Endodermal cell (in vitro differentiated cells): ENCODE measurements around the gene CEP112. TPM values are rescaled to one million over a fixed set of nuclear protein-coding genes. Genes with fewer than 3 reads are reported as not detected.

Experiments used
- DNase-seq: peaks from one replicate; pipeline ENCODE4 v3.0.0-alpha.2; 2017
- H3K27ac ChIP-seq: 2 replicates; pipeline ENCODE4 v1.5.1; 2013; ENCODE audit warnings: mild to moderate bottlenecking, low read depth, low read length, moderate library complexity
- H3K27me3 ChIP-seq: 2 replicates; pipeline ENCODE4 v1.6.1; 2013; ENCODE audit warnings: mild to moderate bottlenecking, low read length, moderate library complexity; ENCODE audit not compliant: insufficient read depth, control insufficient read depth, poor library complexity, severe bottlenecking
- H3K36me3 ChIP-seq: 2 replicates; pipeline ENCODE4 v1.7.0; 2013; ENCODE audit warnings: mild to moderate bottlenecking, low read length, moderate library complexity; ENCODE audit not compliant: control insufficient read depth, insufficient read depth
- H3K4me1 ChIP-seq: one replicate; pipeline ENCODE4 v1.7.0; 2013; ENCODE audit warnings: low read length; ENCODE audit not compliant: control insufficient read depth, insufficient read depth
- H3K4me3 ChIP-seq: 2 replicates; pipeline ENCODE4 v1.5.1; 2013; ENCODE audit warnings: mild to moderate bottlenecking, low read length, moderate library complexity
- H3K9ac ChIP-seq: 2 replicates; pipeline ENCODE4 v1.6.1; 2013; ENCODE audit warnings: mild to moderate bottlenecking, low read length, moderate library complexity; ENCODE audit not compliant: poor library complexity, severe bottlenecking; ENCODE audit errors: extremely low read depth
- H3K9me3 ChIP-seq: 2 replicates; pipeline ENCODE4 v1.6.1; 2013; ENCODE audit warnings: mild to moderate bottlenecking, low read length, moderate library complexity; ENCODE audit not compliant: control insufficient read depth
- H3K27ac Mint-ChIP-seq: 2 replicates; pipeline ENCODE4 v1.8.0; 2020; ENCODE audit warnings: mixed read lengths
- H3K27me3 Mint-ChIP-seq: 2 replicates; pipeline ENCODE4 v1.8.0; 2021; ENCODE audit warnings: mild to moderate bottlenecking, mixed read lengths; ENCODE audit not compliant: insufficient read depth
- H3K36me3 Mint-ChIP-seq: 2 replicates; pipeline ENCODE4 v1.8.0; 2020; ENCODE audit warnings: low read depth, mixed read lengths
- H3K4me1 Mint-ChIP-seq: 2 replicates; pipeline ENCODE4 v1.8.0; 2020; ENCODE audit warnings: mixed read lengths
- H3K4me3 Mint-ChIP-seq: 2 replicates; pipeline ENCODE4 v1.8.0; 2020; ENCODE audit warnings: mild to moderate bottlenecking, moderate library complexity, mixed read lengths
- H3K9me3 Mint-ChIP-seq: 2 replicates; pipeline ENCODE4 v1.8.0; 2020; ENCODE audit warnings: mild to moderate bottlenecking, mixed read lengths
- CTCF ChIP-seq: fragments of 200-600 bp; sonication (generic); conservative IDR thresholded peaks from 2 replicates; pipeline ENCODE4 v1.5.0; 2021; ENCODE audit warnings: antibody characterized with exemption, mild to moderate bottlenecking
- WGBS, 2 experiments: methylation state at CpG; one replicate each; pipeline versions ENCODE4 v1.1.5 to v1.1.7; 2013; ENCODE audit warnings: missing lambda C conversion rate in 2 of 2, mixed read lengths in 1 of 2; ENCODE audit not compliant: insufficient coverage in 1 of 2, insufficient read length in 1 of 2; 5-methylcytosine and 5-hydroxymethylcytosine counted together
- total RNA-seq, 2 donors: library from RNA; stranded (reverse); fragmentation: NEBNext Ultra II Directional in 1 of 2; extraction: Animal tissue kit (Norgen Biotek cat#: 25700) in 1 of 2; gene quantifications; 2 replicates in 1 of 2; 3 replicates in 1 of 2; pipeline ENCODE4 v1.2.1, GENCODE V29; 2021

The CEP112 gene
- total RNA-seq, 2 donors from 2014 or later, result 15.2 to 21.4 TPM

- Mint-ChIP-seq H3K4me3 (no peak overlapping the region), H3K27me3 (peaks cover under 1% of the 10 kb centered on the region), H3K36me3 (no peaks in the 10 kb centered on the region), H3K9me3 (no peaks in the 10 kb centered on the region), H3K27ac (no peak overlapping the region), H3K4me1 (peaks cover 5% of the 10 kb centered on the region)
- no peak for DNase-seq
- WGBS, 2 experiments, result 93 to 95% methylated on average over 2 of the region's 2 CpGs
- Histone ChIP-seq H3K9ac (no peak overlapping the region), H3K9me3 (no peaks in the 10 kb centered on the region), H3K4me3 (no peak overlapping the region), H3K27ac (no peak overlapping the region), H3K4me1 (no peaks in the 10 kb centered on the region), H3K36me3 (peaks cover 6% of the 10 kb centered on the region), H3K27me3 (no peaks in the 10 kb centered on the region)
- TF ChIP-seq CTCF, result no peak
These were observed 4.2 kb downstream of the CEP112 start for GRCh38 chr17:66187718-66188117.

GRCh38 chr17:66185862-66186261, 6.1 kb downstream of the CEP112 start:
- H3K9ac ChIP-seq, result no peak overlapping the region
- H3K9me3 Mint-ChIP-seq, result no peaks in the 10 kb centered on the region
- H3K27me3 ChIP-seq, result no peaks in the 10 kb centered on the region
- H3K36me3 ChIP-seq, result peaks cover 23% of the 10 kb centered on the region
- no peaks in the 10 kb centered on the region for H3K27me3 Mint-ChIP-seq
- no peak overlapping the region for H3K4me3 Mint-ChIP-seq
- peaks cover 2% of the 10 kb centered on the region for H3K4me1 Mint-ChIP-seq
- TF ChIP-seq CTCF, result no peak
- DNase-seq, result no peak
- H3K4me3 ChIP-seq, result no peak overlapping the region
- H3K27ac Mint-ChIP-seq, result no peak overlapping the region
- WGBS, 2 experiments, result 92 to 96% methylated on average over 4 of the region's 4 CpGs
- H3K27ac ChIP-seq, result no peak overlapping the region
- no peaks in the 10 kb centered on the region for H3K9me3 ChIP-seq
- peaks cover 9% of the 10 kb centered on the region for H3K36me3 Mint-ChIP-seq
- H3K4me1 ChIP-seq, result no peaks in the 10 kb centered on the region

GRCh38 chr17:66184392-66184791, 7.5 kb downstream of the CEP112 start:
- Histone ChIP-seq H3K4me1 (no peaks in the 10 kb centered on the region), H3K27ac (no peak overlapping the region), H3K9ac (no peak overlapping the region), H3K36me3 (peaks cover 36% of the 10 kb centered on the region), H3K9me3 (no peaks in the 10 kb centered on the region), H3K27me3 (no peaks in the 10 kb centered on the region), H3K4me3 (no peak overlapping the region)
- H3K4me1 Mint-ChIP-seq, result peaks cover 1% of the 10 kb centered on the region
- WGBS, 2 experiments, result 92% methylated on average over 1 of the region's 1 CpG; no CpG with 5 or more reads in 1 of the 2 experiments
- TF ChIP-seq CTCF, result no peak
- H3K4me3 Mint-ChIP-seq, result no peak overlapping the region
- H3K27me3 Mint-ChIP-seq, result no peaks in the 10 kb centered on the region
- H3K36me3 Mint-ChIP-seq, result peaks cover 16% of the 10 kb centered on the region
- H3K9me3 Mint-ChIP-seq, result no peaks in the 10 kb centered on the region
- no peak overlapping the region for H3K27ac Mint-ChIP-seq
- no peak for DNase-seq
